ENCODE data around the gene DHCR7.
"Not testable (repeated sequence)": the region's sequence is repeated elsewhere in the genome, so short reads cannot be mapped to it uniquely, and the experiment has no call there.

Gene DHCR7

DNA sequence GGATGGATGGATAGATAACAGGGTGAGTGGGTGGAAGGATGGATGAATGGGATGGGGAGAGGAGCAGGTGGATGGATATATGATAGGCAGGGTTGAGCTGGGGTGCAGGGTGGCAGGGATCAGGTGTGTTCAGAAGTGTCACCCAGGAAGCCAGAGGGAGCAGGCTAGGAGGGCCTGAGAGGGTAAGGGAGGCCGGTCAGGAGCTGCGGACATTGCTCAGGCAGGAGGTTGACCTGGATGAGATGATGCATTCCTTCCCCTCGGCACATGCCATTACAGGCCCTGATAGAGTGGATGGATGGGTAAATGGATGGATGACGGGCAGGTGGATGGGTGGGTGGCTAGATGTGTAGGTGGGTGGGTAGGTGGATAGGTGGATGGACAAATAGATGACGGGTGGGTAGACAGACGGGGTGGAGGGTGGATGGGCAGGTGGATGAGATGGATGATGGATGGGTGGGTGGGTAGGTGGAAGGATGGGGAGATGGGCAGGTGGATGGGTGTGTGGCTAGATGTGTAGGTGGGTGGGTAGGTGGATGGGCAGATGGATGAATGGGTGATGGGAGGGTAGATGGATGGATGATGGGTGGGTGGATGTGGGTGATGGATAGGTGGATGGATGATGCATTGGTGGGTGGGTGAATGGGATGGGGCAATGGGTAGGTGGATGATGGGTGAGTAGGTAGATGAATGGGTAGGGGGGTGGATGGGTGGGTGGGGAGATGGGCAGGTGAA lies 8.0 kb downstream of the DHCR7 start:
- DNase-seq (ENCODE audit: low read depth in 2 of 2), result no peak

DNA sequence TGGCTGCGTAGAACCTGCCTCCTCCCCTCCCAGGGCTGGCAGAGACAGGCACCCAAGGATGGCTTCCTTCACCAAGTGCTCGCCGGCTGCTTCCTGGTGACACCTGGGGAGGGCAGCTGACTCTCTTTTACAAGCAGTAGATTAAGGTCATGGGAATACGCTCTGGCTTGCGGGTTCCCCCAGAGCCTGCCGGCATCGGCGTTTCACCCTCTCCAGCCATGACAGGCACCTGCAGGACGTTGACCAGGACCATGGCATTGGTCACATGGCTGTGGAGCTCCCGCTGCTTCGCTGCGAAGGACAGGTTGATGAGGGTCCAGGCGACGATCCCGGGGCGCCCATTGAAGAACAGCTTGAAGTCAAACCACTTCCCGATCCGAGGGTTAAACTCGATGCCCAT lies 9.5 kb downstream of the DHCR7 start:
- DNase-seq (ENCODE audit: low read depth in 2 of 2), result no peak

DNA sequence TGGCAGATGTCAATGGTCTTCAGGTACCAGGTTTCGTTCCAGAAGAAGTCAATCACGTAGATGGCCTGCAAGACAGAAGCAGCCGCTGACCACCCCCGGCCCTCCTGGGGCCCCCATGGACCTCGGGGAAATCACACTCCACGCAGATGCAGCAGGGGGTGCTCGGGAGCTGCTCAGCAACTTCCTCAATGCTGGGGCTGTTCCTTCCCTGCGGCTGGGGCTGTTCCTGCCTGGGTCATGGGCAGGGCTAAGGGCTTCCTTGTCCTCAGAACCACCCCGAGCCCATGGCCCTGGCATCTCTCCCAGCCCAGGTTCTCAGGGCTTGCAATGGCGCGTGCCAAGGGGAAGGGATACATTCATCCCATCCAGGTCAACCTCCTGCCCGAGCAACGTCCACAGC lies 10.3 kb downstream of the DHCR7 start:
- DNase-seq (ENCODE audit: low read depth in 2 of 2), result no peak

DNA sequence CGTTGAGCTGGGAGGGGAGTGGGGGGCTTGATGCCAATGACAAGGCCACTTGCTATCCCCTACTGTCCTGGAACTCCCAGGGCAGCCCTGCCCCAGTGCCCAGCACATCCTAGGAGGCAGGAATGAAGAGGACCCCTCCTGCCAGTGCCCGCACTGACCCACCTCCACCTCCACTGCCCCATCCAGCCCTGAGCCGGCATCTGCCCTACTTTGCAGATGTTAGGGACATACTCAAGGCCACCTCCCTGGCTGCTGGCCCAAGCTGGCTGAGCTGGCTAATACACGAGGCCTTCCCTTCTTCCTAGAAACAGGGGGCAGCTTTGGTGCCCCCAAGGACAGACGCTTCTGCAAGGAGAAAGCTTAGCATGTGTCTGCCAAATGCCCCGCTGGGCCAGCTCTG lies 10.8 kb downstream of the DHCR7 start:
- no peak for DNase-seq (ENCODE audit: low read depth in 2 of 2)

DNA sequence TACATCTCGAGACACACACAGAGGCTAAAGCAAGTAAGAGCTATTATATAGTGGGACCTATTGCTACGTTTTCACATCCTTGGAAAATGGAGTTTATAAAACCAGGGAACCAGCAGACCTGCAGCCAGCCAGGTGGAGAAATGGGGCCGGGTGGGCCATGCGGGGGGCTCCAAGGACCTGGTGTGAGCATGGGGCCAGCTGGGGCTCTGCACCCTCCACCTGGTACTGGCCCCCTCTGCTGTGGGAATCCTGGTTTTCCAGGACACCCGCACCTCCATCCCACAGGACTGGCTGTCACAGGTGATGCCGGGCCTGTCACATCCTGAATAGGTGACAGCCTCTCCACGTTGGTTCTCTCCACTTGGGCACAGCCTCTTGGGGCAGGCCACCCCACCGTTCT lies 11.3 kb downstream of the DHCR7 start:
- no peak for DNase-seq (ENCODE audit: low read depth in 2 of 2)

DNA sequence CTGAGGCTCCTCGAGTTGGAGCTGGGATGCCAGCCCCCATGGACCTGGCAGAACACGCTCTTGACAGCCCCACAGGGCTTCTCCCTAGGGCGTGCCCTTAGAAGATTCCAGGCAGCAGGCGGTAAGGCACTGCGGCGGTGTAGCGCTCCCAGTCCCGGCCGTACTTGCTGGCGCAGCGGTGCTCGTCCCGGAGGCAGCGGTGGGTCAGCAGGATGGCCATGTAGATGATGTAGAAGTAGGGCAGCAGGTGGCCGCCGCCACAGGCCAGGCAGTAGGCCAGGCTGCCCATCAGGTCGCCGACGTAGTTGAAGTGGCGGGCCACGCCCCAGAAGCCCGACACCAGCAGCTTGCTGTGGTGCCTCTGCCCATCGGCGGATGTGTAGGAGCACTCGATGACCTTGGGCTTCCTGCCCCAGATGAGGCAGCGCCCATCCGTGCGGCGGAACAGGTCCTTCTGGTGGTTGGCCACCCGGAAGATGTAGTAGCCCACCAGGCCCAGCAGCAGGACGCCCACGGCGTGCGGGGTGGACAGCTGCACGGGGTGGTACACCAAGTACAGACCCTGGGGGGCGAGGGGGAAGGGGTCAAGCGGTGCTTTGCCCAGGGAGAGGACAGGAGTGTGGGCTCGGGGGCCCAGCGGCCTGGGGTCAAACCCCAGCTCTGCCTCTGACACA lies 12.8 kb downstream of the DHCR7 start:
- DNase-seq (ENCODE audit: low read depth in 2 of 2), result no peak

DNA sequence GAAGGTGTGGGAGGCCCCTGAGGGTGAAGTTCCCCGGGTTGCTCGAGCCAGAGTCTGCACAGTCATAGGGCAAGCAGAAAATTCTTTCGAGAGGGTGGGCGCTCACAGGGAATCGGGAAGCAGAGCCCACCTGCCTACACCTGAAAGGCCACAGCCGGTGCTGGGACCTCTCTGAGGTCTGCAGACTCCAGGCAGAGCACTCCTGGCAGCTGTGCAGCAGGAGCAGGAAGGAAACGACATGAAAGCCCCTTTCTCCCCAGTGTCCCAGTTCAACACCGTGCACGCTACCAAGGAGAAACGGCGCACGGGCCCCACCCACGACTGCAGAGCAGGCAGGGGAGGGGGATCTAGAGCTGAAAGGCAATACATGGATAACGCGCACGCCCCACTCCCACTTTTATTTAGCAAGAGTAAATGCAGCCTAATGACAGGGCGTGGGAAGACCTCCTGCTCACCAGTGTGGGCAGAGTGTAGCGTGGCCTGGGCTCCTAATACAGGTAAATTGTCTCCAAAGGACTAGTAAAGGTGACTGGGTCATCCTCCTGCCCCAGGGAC lies 13.5 kb downstream of the DHCR7 start:
- no peak for DNase-seq (ENCODE audit: low read depth in 2 of 2)

DNA sequence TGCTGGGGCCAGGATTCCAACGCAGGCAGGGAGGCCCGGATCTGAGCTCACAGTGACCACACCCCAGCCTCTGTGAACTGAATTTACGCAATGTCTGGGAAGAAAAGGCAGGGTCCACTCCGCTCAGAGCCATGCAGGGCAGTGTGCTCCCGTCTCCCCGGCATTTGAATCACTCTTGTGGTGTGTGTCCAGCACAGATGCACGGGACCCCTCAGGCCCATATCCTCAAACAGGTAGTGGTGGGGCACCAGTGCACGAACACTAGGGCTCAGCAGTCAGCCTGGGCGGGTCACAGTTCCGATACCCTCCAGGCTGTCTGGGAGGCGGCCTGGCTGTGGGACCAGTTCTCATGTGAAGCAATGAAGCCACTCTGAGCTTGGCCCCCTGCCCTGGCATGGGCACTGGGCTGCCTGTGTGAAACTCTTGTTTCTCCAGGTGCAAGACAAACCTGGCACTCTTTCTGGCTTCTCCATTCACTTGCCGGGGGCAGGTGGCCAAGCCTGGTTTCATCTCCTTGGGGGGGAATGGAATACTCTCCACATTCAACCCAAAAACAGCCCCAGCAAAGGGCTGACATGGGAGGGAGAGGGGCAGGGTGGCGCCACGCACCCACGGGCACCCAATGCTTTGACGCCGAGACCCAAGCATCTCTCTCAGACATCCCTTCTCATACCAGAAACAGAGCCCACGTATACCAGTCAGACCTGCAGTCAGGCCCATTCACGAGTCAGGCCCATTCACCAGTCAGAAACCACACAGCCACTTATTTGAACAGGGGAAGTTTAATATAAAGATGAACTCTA lies 14.3 kb downstream of the DHCR7 start:
- no peak for DNase-seq (ENCODE audit: low read depth in 2 of 2)

DNA sequence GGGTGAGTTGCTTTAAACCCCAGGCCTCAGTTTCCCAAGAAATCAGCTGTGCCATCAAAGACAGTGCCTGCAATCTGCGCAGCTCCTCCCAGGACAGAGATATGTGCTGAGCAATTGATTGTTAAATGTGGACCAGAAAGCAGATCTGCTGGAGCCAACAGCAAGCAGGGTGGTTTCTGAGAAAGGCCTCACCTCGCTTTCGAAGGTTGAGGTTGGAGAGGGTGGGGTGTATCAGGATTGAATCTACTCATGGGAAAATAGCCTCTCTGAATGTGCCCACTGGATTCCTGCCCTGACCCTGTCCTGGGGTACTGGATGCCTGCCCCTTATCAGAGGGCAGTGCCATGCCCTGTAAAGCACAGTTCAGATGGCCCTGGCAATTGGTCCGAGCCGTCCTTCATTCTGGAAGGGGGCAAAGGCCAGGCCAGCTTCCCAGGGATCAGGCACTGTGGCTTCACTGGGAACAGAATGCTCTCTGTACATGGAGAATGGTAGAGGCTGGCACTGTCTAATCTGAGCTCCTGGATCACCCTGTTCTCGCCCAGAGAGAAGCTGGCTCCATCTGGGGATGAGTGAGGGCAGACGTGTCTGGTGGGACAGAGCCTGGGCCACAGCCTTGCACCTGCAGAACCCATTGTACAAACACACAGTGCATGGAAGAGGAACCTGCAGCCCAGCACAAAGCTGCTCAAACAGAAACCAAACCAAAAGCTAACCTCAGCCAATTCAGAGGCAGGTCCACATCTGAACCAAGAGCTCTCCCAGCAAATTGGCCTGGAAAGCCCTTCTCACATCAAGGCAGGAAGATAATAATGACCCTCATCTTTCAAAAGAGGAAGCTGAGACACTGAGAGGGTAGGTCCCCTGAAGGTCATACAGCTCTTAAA lies 15.2 kb downstream of the DHCR7 start:
- no peak for DNase-seq (ENCODE audit: low read depth in 2 of 2)

DNA sequence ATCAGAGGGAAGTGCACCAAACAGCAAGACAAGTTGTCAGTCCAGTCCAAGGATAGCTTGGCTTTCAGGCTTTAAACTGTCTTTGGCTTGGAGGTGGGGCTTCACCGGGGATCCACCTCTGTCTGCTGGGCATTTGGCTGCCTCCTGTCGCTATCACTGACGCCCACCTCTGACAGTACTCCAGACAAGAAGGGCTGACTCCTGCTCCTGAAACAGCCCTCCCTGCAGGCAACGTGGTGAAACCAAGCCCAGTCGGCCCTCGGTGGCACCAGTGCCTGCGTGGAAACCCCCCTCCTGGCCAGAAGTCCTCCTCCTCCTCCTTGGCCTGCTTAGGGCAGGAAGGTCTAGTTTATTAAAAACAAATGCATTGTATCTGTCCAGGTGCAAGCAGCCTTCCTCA lies 16.9 kb downstream of the DHCR7 start:
- no peak for DNase-seq (ENCODE audit: low read depth in 2 of 2)

DNA sequence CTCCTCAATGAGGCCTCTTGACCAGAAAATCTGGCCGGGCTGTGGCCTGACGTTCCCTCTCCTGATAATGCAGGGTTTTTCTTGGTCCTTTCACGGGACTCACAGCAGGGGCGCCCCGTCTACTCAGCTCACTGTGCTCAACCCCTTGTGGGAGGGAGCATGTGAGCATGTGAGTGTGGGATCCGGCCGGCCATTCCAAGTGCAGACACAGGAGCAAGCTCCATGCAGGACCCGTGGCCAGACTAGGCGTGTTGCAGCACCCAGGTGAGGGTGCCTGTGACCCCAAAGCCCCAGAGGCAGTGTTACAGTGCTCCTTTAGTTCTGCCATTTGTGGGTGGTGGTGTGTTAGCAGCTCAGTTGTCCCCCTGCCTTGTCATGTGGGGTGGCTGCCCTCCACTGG lies 18.0 kb downstream of the DHCR7 start:
- DNase-seq (ENCODE audit: low read depth in 2 of 2), result no peak

DNA sequence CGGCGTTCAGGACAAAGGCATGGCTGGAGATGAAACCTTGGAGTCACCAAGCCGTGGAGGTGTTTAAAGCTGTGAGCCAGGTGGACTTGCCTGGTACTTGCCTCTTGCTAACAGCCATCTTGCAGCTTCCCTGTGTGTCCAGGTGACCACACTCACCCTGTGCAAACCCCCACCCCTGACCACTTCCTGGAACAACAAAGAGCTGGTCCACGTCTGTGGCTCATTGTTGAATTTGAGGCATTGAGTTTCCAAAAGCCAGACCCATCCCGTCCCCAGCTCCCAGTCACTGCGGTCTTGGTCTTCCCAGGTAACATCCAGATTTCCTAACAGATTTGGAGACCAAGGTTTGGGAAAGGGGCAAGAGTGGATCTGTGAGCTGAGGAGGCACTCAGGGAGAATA lies 18.5 kb downstream of the DHCR7 start:
- no peak for DNase-seq (ENCODE audit: low read depth in 2 of 2)

DNA sequence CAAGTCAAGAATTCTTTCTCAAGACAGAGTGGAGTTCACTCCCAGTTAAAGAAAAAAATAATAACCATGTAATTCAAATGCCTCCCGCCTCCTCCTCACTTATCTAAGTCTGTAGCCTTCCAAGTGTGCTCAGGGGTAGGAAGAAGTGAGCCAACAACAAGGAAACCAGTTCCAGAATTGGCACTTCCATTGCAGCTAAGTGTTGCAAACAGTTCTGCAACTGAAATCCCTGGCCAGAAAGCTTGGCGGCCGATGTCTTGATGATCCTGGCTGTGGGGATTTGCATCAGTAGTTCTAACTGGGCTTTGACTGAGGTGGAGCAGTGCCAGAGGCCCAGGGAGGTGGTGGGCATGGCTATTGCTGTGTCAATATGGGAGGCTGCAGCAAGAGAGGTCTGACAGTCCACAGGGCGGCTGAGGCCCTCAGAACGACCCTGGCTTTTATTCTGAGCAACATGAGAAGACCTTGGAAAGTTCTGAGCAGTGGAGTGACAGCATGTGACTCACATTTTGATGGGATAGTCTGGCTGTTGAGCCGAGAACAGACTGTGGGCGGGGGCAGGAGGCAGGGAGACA lies 19.2 kb downstream of the DHCR7 start:
- no peak for DNase-seq (ENCODE audit: low read depth in 2 of 2)

DNA sequence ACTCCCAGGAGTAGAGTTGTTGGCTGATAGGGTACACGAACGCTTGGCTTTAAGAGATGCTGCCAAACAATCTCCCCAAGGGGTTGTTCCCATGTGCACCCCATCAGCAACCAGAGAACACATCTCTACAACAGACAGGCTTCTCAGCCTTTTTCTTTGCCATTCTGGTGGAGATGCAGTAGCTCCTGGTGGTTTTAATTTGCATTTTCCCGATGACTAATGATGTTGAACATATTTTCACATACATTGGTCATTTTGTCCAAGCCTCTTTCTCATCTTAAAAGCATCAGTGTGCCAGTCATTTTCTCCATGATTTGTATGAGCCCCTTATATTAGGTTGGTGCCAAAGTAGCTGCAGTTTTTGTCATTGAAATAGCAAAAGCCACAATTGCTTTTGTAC lies 21.8 kb downstream of the DHCR7 start:
- no peak for DNase-seq (ENCODE audit: low read depth in 2 of 2)

DNA sequence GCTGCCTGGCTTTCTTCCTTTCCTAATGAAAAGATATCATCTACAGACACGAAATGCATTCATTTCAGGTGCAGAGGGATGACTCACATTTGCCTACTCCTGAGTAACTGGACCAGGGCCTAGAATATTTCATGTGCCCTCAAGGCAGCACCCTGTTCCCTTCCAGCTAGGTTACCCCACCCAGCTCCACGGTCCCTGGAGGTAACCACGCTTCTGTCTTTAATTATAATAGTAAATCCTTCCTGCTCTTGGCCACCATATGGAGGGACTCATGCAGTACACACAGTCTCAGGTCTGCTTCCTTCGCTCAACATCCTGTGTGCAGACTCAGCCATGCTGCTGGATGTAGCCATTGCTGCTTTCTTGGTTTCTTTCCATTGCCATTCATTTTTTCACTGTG lies 22.3 kb downstream of the DHCR7 start:
- DNase-seq (ENCODE audit: low read depth in 2 of 2), result no peak

DNA sequence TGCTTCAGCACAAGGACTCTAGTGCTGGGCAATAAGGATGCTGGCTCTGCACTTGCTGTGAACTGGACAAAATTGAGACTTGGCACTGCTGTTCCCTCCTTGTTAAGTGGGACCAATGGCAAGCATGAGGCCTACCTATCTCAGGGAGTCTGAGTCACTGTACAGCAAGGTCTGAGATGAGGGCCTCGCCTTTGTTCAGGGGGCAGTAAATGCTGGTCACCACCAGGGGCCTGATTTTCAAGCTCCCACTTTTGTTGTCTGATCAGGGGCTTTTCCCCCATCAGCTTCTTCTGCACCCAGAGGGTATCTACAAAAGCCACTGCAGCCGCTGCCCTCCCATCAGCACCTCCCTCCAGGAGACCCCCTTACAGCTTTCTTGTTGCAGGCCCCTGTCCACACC lies 22.8 kb downstream of the DHCR7 start:
- no peak for DNase-seq (ENCODE audit: low read depth in 2 of 2)

DNA sequence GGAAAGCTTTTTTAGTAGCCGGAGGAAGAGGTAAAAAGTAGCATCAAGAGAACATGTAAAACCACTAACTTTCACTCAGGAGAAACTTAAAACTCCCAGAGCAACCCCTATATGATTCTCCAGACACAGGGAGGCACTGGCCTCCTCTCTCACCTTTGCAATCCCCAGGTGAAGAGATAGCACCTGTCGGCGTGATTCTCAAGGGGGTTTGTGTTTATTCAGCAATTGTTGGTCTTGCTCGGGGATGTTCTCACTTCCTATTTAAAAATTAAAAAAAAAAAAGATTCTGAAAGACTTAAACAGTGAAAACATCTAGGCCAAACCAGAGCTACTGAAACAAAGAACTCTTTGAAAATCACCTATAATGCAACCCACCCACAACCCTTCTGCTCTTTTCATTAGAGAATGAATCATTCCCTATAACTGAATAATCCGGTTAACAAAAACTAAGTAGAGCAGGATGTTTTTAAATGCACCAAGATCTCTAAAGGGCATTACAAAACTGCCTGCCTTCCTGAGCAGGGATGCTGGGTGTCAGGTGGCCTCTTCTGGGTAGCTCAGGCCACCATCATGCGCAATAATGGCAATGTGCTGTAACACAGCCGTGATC lies 24.9 kb downstream of the DHCR7 start:
- no peak for DNase-seq (ENCODE audit: low read depth in 2 of 2)

DNA sequence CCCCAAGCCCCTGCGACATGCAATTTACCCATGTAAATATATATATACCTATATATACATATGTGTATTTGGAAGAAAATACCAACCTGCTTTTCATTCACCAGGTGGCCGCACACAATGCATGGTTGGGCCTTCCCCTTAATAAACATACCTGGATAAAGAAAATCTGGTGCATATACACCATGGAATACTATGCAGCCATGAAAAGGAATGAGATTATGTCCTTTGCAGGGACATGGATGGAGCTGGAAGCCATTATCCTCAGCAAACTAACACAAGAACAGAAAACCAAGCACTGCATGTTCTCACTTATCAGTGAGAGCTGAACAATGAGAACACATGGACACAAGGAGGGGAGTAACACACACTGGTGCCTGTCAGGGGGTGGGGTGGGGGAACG lies 25.9 kb downstream of the DHCR7 start:
- not testable (repeated sequence) for DNase-seq (ENCODE audit: low read depth in 2 of 2)

DNA sequence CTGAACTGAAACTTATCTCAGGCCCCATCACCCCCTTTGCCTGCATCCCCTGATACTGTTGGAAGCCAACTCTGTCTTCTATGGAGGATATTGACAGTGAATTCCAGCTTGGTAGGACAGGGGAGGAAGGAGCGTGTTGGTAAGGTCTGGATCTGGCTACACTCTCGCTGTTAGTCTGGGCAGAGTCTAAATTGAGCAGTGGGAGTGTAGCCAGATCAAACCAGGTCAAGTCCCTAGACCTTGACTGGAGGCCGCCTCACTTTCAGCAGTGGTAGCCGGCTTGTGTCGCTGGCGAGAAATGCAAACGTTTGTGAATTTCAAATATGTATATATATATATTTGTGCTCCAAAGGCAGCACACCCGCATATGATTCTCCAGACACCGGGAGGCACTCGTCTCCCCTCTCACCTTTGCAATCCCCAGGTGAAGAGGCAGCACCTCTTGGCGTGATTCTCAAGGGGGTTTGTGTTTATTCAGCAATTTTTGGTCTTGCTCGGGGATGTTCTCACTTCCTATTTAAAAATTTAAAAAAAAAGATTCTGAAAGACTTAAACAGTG lies 26.7 kb downstream of the DHCR7 start:
- DNase-seq (ENCODE audit: low read depth in 2 of 2), result no peak

DNA sequence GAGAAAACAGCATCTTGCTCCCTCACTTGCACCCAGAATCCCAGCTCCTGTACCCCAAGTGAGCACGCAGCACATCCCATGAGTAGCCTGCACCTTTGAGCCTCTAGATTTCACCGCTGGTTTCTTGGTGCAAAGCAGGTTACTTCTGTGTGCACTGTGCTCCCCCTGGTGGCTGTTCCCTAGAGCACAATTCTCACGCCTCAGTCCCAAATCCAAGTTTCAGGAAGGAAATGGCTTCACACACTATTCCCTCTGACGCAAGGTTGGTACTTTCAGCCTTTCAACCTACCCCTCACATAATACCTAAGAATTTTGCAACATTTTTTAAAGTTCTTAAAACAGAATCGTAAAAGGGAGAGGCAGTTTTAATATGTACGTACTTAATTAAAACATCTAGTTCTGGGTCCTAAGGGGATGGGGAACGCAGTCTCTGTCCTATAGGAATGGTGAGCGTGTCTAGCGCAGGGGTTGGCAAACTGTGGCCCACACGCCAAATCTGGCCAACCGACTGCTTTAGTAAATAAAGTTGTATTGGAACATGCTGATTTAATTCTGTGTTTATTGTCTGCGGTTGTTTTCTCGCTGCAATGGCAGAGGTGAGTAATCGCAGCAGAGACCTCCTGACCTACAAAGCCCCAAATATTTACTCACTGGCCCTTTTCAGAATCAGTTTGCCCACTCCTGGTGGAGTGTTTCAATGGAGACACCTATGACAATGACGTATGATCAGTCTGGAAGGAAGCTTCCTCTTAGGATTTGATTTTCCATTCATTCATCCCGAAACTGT lies 27.5 kb downstream of the DHCR7 start:
- no peak for DNase-seq (ENCODE audit: low read depth in 2 of 2)
